GM12891 (cell line): ENCODE results near the gene LIN9.
A peak's percentile ranks its signal among the peaks of the same experiment; 100 is the strongest.

Experiments
- DNase-seq: peaks from one replicate; pipeline ENCODE4 v3.0.0; 2011; ENCODE audit warnings: low spot score; ENCODE audit not compliant: insufficient read length
- FAIRE-seq: peaks from 2 replicates; lab custom pipeline; 2011; peaks lifted over from hg19 to GRCh38; lab: Jason Lieb, UNC
- PAX5 ChIP-seq: IDR thresholded peaks from 2 replicates; pipeline ENCODE4 v1.6.1; 2011; ENCODE audit warnings: low read length, moderate library complexity, mild to moderate bottlenecking; ENCODE audit not compliant: insufficient read depth, severe bottlenecking
- POLR2A ChIP-seq: IDR thresholded peaks from 2 replicates; pipeline ENCODE4 v1.6.1; 2011; ENCODE audit warnings: low read depth, low read length, control low read depth
- POLR2AphosphoS5 ChIP-seq: IDR thresholded peaks from 2 replicates; pipeline ENCODE4 v1.6.1; 2011; ENCODE audit warnings: low read depth, low read length, control low read depth
- POU2F2 ChIP-seq: IDR thresholded peaks from 2 replicates; pipeline ENCODE4 v1.6.1; 2011; ENCODE audit warnings: low read depth, mild to moderate bottlenecking, control low read depth, low read length, moderate library complexity
- SPI1 ChIP-seq: IDR thresholded peaks from 2 replicates; pipeline ENCODE4 v1.6.1; 2011; ENCODE audit warnings: low read depth, low read length, control low read depth
- TAF1 ChIP-seq: IDR thresholded peaks from 2 replicates; pipeline ENCODE4 v1.6.1; 2011; ENCODE audit warnings: low read depth, low read length, control low read depth

LIN9 gene

GRCh38 chr1:226186124-226187018 is 122.6 kb downstream of the LIN9 start, which contains the start of gene ACBD3:
Gene ACBD3 (minus strand): TSS chr1:226186741. CDS start chr1:226186675, 66 bp downstream.
- peak; percentile 96 for DNase-seq
- peak; percentile 97 for FAIRE-seq
- peak; percentile 86 for TF ChIP-seq TAF1
- peak; percentile 97 for TF ChIP-seq POLR2A
- TF ChIP-seq SPI1 = peak; percentile 25; the same call in 1 of the 2 replicates
- peak; percentile 80 for TF ChIP-seq POU2F2
- TF ChIP-seq POLR2AphosphoS5 = peak; percentile 96
- TF ChIP-seq PAX5 = no peak

- TF ChIP-seq POLR2AphosphoS5 (no peak), TAF1 (no peak), POLR2A (no peak), POU2F2 (no peak), SPI1 (no peak)
- no peak for DNase-seq
- peak; percentile 50 for FAIRE-seq
Observed at GRCh38 chr1:226185141-226186036, 123.6 kb downstream of the LIN9 start.

GRCh38 chr1:226181996-226182714 is 126.8 kb downstream of the LIN9 start:
- no peak for DNase-seq
- TF ChIP-seq TAF1 = no peak
- TF ChIP-seq PAX5 = no peak
- no peak for TF ChIP-seq POLR2A
- TF ChIP-seq SPI1 = no peak
- no peak for TF ChIP-seq POLR2AphosphoS5
- no peak for TF ChIP-seq POU2F2
- no peak for FAIRE-seq
